ENCODE measurements around the gene CCL17. TPM values are rescaled to one million over a fixed set of nuclear protein-coding genes. Genes with fewer than 3 reads are reported as not detected.
"Not testable (repeated sequence)": the region's sequence is repeated elsewhere in the genome, so short reads cannot be mapped to it uniquely, and the experiment has no call there.

Gene CCL17
- total RNA-seq, 4 donors from 2014 or later, result not detected

DNA sequence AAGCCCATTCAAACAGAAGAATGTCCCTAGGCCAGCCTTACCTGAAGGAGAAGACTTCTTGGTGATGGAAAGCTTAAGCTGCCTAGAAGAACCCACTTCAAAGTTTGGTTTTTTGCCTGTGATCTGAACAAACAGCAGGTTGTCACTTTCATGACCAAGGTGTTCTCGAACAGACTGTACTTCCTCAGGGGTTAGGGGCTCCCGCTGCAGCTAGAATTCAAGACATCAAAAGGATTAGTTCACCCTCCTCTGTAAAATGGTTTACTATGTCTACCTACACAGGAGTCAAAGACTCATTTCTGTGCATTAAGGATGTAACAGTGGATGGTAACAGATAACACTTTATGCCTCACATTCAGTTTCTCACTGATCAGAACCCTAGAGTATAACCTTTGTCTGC lies 29.4 kb downstream of the CCL17 start:
- no peak for DNase-seq
- no peaks in the 10 kb centered on the region for H3K4me1 ChIP-seq
- TF ChIP-seq, protein P1, sequence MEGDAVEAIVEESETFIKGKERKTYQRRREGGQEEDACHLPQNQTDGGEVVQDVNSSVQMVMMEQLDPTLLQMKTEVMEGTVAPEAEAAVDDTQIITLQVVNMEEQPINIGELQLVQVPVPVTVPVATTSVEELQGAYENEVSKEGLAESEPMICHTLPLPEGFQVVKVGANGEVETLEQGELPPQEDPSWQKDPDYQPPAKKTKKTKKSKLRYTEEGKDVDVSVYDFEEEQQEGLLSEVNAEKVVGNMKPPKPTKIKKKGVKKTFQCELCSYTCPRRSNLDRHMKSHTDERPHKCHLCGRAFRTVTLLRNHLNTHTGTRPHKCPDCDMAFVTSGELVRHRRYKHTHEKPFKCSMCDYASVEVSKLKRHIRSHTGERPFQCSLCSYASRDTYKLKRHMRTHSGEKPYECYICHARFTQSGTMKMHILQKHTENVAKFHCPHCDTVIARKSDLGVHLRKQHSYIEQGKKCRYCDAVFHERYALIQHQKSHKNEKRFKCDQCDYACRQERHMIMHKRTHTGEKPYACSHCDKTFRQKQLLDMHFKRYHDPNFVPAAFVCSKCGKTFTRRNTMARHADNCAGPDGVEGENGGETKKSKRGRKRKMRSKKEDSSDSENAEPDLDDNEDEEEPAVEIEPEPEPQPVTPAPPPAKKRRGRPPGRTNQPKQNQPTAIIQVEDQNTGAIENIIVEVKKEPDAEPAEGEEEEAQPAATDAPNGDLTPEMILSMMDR (IDR thresholded peaks at IDR 0.05), result no peak
- TF ChIP-seq POLR2A (IDR thresholded peaks at IDR 0.05), result no peak
- H3K27me3 ChIP-seq, result no peaks in the 10 kb centered on the region
- peaks cover 0 to 93% (median 2%) of the 10 kb centered on the region in 3 donors for H3K36me3 ChIP-seq
- no peaks in the 10 kb centered on the region for H3K9me3 ChIP-seq
- H3K27ac ChIP-seq, result no peak overlapping the region
- no peak overlapping the region for H3K4me3 ChIP-seq

- H3K27ac ChIP-seq, result no peak overlapping the region
- DNase-seq, result no peak
Observed at GRCh38 chr16:57435838-57436237, 31.3 kb downstream of the CCL17 start.

DNA sequence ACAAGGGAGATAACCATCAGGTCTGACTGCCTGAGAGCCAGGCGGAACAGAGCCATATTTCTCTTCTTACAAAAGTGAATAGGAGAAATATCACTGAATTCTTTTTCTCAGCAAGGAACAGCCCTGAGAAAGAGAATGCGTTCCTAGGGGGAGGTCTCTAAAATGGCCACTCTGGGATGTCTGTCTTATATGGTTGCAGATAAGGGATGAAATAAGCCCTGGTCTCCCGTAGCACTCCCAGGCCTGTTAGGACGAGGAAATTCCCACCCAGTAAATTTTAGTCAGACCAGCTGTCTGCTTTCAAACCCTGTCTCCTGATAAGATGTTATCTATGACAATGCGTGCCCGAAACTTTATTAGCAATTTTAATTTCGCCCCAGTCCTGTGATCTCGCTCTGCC lies 35.4 kb downstream of the CCL17 start:
- not testable (repeated sequence) for H3K27me3 ChIP-seq, H3K4me3 ChIP-seq, H3K27ac ChIP-seq, DNase-seq, H3K4me1 ChIP-seq, H3K9me3 ChIP-seq
- H3K36me3 ChIP-seq, result peaks cover 0 to 55% (median 3%) of the 10 kb centered on the region in 3 donors

More at GRCh38 chr16:57435838-57436237, 31.3 kb downstream of the CCL17 start:
- Histone ChIP-seq H3K9me3 (peaks cover 0 to 6% (median 0%) of the 10 kb centered on the region in 4 donors), H3K27me3 (no peaks in the 10 kb centered on the region), H3K4me3 (no peak overlapping the region), H3K36me3 (peaks cover 0 to 95% (median 3%) of the 10 kb centered on the region in 3 donors), H3K4me1 (no peaks in the 10 kb centered on the region)
- TF ChIP-seq POLR2A (IDR thresholded peaks at IDR 0.05), result no peak
- TF ChIP-seq, protein P1 (IDR thresholded peaks at IDR 0.05), result no peak

GRCh38 chr16:57440551-57440950 lies 36.0 kb downstream of the CCL17 start:
- DNase-seq, H3K9me3 ChIP-seq, H3K27me3 ChIP-seq, H3K27ac ChIP-seq, H3K4me3 ChIP-seq, H3K4me1 ChIP-seq: not testable (repeated sequence)
- H3K36me3 ChIP-seq, result peaks cover 0 to 49% (median 3%) of the 10 kb centered on the region in 3 donors

DNA sequence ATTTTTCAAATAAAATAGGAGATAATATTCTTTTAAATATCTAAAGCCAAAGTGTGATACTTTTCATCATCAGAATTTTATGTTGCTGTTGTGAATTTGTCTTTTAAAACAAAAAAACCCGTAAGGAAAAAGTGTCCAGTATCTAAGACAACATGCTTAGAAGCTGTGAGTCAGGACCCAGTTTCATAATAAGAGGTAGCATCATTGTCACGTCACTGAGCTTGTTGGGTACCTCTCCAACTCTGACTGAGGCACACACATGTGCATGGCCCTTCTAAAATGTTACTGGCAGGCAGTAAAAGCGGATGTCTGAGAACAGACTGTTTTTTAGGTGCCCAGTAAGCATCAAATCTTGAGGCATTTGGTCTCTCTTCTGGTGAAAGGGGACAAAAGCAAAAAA lies 40.1 kb downstream of the CCL17 start:
- no peak overlapping the region for H3K4me3 ChIP-seq
- DNase-seq, result no peak
- H3K27ac ChIP-seq, result no peak overlapping the region
- H3K9me3 ChIP-seq, result peaks cover 0 to 6% (median 0%) of the 10 kb centered on the region in 4 donors
- H3K36me3 ChIP-seq, result peaks cover 0 to 13% (median 0%) of the 10 kb centered on the region in 3 donors
- no peaks in the 10 kb centered on the region for H3K27me3 ChIP-seq
- H3K4me1 ChIP-seq, result peaks cover 0 to 25% (median 6%) of the 10 kb centered on the region in 4 donors
- TF ChIP-seq, protein P1 (IDR thresholded peaks at IDR 0.05), result no peak
- TF ChIP-seq POLR2A (IDR thresholded peaks at IDR 0.05), result no peak

DNA sequence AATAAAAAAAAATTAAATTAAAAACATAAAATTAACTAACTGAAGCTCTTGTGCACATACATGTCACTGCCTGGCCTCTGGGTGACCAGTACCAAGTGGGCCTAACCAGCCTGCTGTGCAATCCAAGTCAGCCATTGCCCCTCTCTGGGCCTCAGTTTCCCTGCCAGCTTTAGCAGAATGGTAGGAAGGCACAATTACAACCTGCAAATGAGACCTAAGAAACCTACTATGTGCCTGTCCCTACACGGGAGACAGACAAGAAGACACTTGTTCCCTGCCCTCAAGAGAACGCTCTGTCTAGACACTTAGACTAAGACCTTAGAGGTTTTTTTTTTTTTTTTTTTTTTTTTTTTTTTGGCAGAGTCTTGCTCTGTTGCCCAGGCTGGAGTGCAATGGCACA lies 40.9 kb downstream of the CCL17 start:
- Histone ChIP-seq H3K27ac (no peak overlapping the region), H3K4me1 (peaks cover 0 to 25% (median 6%) of the 10 kb centered on the region in 4 donors), H3K27me3 (no peaks in the 10 kb centered on the region), H3K4me3 (no peak overlapping the region), H3K9me3 (no peaks in the 10 kb centered on the region), H3K36me3 (peaks cover 0 to 5% (median 0%) of the 10 kb centered on the region in 3 donors)
- DNase-seq, result no peak
- TF ChIP-seq, protein P1 (IDR thresholded peaks at IDR 0.05), result no peak
- no peak for TF ChIP-seq POLR2A (IDR thresholded peaks at IDR 0.05)
